WERI-Rb-1 (cell line): Measurements from ENCODE around the gene KNDC1.
"Not testable (repeated sequence)": the region's sequence is repeated elsewhere in the genome, so short reads cannot be mapped to it uniquely, and the experiment has no call there.

Source experiments
- DNase-seq: peaks from one replicate; pipeline ENCODE4 v3.0.0-alpha.2; 2020
- H3K27ac ChIP-seq: fragments of 250-450 bp; sonication (Bioruptor Pico); 2 replicates; pipeline ENCODE4 v1.5.1; 2020; ENCODE audit warnings: mild to moderate bottlenecking, moderate library complexity
- H3K27me3 ChIP-seq: fragments of 250-450 bp; sonication (Bioruptor Pico); 2 replicates; pipeline ENCODE4 v1.5.1; 2021; ENCODE audit warnings: mild to moderate bottlenecking, low read depth, moderate library complexity; ENCODE audit not compliant: insufficient read depth, severe bottlenecking
- H3K36me3 ChIP-seq: fragments of 250-450 bp; sonication (Bioruptor Pico); 2 replicates; pipeline ENCODE4 v1.5.1; 2020; ENCODE audit warnings: mild to moderate bottlenecking, moderate library complexity
- H3K4me3 ChIP-seq: 2 replicates; pipeline ENCODE4 v1.5.1; 2011; ENCODE audit warnings: low read depth, mild to moderate bottlenecking, control low read depth, low read length
- H3K9me3 ChIP-seq: fragments of 250-450 bp; sonication (Bioruptor Pico); 2 replicates; pipeline ENCODE4 v1.5.1; 2021; ENCODE audit warnings: mild to moderate bottlenecking, moderate library complexity; ENCODE audit not compliant: severe bottlenecking
- CTCF ChIP-seq: IDR thresholded peaks from 2 replicates; pipeline ENCODE4 v1.5.1; 2011; ENCODE audit warnings: low read depth, mild to moderate bottlenecking, control low read depth, inconsistent platforms, low read length

KNDC1 gene

DNA sequence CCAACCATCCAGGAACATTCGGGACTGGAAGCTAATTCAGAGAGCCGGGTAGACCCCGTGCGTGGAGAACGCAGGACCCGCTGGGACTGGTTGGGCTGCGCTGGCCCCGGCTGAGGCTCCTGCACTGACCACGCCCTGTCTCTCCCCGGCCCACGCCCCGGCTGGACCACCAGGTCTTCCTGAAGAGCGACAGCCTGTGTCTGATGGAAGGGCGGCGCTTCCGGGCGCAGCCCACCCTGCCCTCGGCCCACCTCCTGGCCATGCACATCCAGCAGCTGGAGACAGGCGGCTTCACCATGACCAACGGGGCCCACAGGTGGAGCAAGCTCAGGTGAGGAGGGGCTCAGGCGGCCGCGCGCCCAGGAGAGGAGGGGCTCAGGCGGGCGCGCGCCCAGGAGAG lies 59.8 kb downstream of the KNDC1 start:
- Histone ChIP-seq H3K27ac (no peak overlapping the region), H3K27me3 (no peaks in the 10 kb centered on the region), H3K4me3 (no peak overlapping the region), H3K36me3 (no peaks in the 10 kb centered on the region), H3K9me3 (no peaks in the 10 kb centered on the region)
- no peak for TF ChIP-seq CTCF
- DNase-seq = no peak

DNA sequence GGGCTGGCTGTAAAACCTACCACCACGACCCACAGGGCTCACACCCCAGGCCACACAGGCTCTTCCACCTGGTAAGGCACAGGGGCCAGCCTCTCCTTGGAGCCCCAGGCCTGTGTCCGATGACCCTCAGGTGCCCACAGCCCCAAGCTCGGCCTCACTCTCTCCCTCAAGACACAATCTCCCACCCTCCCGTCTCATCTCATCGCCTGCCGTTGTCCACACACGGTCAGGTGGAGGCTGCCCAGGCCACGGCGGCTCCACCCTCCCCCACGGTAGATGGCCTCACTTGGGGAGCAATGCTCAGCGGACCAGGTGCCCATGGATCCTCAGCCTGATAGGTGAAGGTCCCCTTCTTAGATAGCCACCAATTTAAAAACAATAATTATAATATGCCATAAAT lies 61.3 kb downstream of the KNDC1 start:
- no peak for DNase-seq
- Histone ChIP-seq H3K9me3 (no peaks in the 10 kb centered on the region), H3K36me3 (no peaks in the 10 kb centered on the region), H3K27ac (no peak overlapping the region), H3K27me3 (no peaks in the 10 kb centered on the region), H3K4me3 (no peak overlapping the region)
- no peak for TF ChIP-seq CTCF

DNA sequence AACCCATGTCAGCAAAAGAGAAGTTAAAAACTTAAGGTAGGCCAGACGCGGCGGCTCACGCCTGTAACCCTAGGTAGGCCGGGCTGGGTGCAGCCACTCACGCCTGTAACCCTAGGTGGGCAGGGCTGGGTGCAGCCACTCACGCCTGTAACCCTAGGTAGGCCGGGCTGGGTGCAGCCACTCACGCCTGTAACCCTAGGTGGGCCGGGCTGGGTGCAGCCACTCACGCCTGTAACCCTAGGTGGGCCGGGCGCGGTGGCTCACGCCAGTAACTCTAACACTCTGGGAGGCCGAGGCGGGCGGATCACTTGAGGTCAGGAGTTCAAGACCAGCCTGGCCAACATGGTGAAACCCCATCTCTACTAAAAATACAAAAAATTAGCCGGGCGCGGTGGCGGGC lies 61.7 kb downstream of the KNDC1 start:
- not testable (repeated sequence) for H3K9me3 ChIP-seq, H3K4me3 ChIP-seq, H3K27me3 ChIP-seq, H3K36me3 ChIP-seq, DNase-seq, H3K27ac ChIP-seq

DNA sequence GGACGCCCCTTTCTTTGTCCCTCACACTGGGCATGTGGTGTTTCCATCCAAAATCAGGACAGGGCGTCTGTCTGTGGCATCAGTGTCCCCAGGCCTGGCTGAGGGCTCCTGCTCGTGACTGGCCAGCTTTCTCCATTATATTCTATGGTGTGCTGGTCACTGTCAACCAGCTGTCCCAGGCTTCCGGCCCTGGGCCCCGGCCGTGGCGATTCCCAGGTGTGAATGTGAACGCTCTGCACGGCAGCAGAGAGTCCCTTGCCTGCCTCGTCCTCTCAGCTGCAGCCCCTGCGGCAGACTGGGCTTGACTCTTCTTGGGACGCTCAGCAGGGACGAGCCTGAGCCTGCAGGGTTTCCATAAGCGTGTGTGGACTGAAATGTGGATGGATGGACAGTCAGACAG lies 64.1 kb downstream of the KNDC1 start:
- no peak for TF ChIP-seq CTCF
- Histone ChIP-seq H3K27me3 (no peaks in the 10 kb centered on the region), H3K9me3 (no peaks in the 10 kb centered on the region)

DNA sequence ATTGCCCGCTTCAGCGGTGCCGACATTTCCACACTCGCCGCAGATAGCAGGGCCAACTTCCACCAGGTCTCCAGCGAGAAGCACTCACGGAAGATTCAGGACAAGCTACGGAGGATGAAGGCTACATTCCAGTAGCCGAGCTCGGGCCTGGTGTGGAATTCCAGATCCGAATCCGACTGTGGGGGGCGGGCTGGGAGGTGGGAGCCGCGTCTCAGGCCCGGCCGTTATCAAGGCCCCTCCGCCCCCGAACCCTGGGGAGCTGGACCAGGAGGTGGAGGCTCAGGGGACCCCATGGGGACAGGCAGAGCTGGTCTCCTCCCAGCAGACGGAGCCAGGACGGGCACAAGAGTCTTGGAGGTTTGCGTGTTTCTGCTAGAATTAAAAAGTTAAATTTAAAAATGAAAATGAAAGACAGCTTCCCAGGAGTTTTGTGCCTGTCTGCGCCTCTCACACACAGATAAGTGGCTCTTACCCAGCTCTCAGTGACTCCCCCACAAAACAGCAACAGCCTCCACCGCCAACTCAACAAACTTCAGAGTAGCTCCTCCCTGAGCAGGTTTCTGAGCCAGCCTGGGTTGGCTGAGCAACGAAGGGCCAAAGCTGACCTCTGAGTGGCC lies 64.8 kb downstream of the KNDC1 start:
- Histone ChIP-seq H3K36me3 (no peaks in the 10 kb centered on the region), H3K27me3 (peaks cover 3% of the 10 kb centered on the region), H3K4me3 (no peak overlapping the region), H3K27ac (no peak overlapping the region), H3K9me3 (no peaks in the 10 kb centered on the region)
- DNase-seq = no peak
- TF ChIP-seq CTCF = no peak

More for the DNA sequence above, 64.1 kb downstream of the KNDC1 start:
- Histone ChIP-seq H3K27ac (no peak overlapping the region), H3K4me3 (no peak overlapping the region), H3K36me3 (no peaks in the 10 kb centered on the region)
- no peak for DNase-seq

- TF ChIP-seq CTCF = no peak
- H3K9me3 ChIP-seq = no peaks in the 10 kb centered on the region
- DNase-seq = no peak
- H3K4me3 ChIP-seq = no peak overlapping the region
- peaks cover 3% of the 10 kb centered on the region for H3K27me3 ChIP-seq
- no peaks in the 10 kb centered on the region for H3K36me3 ChIP-seq
- H3K27ac ChIP-seq = no peak overlapping the region
These were observed 65.7 kb downstream of the KNDC1 start for GRCh38 chr10:133225707-133226191.
